IPS-18c (cell line): ENCODE results near the gene TSPAN1.

Experiments used
- H3K4me3 ChIP-seq: 2 replicates; pipeline ENCODE4 v1.7.0; 2013; ENCODE audit warnings: low read depth, mild to moderate bottlenecking, low read length, moderate library complexity; ENCODE audit not compliant: insufficient read depth
- H3K9me3 ChIP-seq: one replicate; pipeline ENCODE4 v1.6.1; 2013; ENCODE audit warnings: mild to moderate bottlenecking, low read length, moderate library complexity; ENCODE audit not compliant: control insufficient read depth, insufficient read depth

Gene TSPAN1

GRCh38 chr1:46180082-46180616 lies 5.3 kb downstream of the TSPAN1 start:
- Histone ChIP-seq H3K9me3 (no peaks in the 10 kb centered on the region), H3K4me3 (no peak overlapping the region)

- H3K9me3 ChIP-seq = no peaks in the 10 kb centered on the region
- H3K4me3 ChIP-seq = no peak overlapping the region
Measured at GRCh38 chr1:46181343-46182260, 6.7 kb downstream of the TSPAN1 start.

- H3K9me3 ChIP-seq = no peaks in the 10 kb centered on the region
- no peak overlapping the region for H3K4me3 ChIP-seq
Measured at GRCh38 chr1:46183079-46183847, 8.4 kb downstream of the TSPAN1 start.

GRCh38 chr1:46183926-46184557 lies 9.2 kb downstream of the TSPAN1 start:
- Histone ChIP-seq H3K9me3 (no peaks in the 10 kb centered on the region), H3K4me3 (no peak overlapping the region)

DNA sequence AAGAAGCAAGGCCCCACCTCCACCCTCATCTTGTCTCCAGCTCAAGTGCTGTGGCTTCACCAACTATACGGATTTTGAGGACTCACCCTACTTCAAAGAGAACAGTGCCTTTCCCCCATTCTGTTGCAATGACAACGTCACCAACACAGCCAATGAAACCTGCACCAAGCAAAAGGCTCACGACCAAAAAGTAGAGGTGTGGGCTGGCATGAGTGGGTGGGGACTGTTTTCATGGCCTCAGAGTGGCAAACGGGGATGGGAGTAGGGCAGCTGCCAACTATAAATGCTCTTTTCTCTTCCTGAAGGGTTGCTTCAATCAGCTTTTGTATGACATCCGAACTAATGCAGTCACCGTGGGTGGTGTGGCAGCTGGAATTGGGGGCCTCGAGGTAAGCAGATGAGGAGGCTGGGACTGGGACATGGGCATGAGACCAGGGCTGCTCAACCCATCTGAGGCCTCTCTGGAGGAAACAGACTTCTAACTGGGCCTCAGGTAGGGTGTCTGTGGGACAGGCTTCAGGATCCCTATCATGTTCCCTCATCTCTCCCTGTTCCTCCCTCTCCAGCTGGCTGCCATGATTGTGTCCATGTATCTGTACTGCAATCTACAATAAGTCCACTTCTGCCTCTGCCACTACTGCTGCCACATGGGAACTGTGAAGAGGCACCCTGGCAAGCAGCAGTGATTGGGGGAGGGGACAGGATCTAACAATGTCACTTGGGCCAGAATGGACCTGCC lies 10.2 kb downstream of the TSPAN1 start:
- no peak overlapping the region for H3K4me3 ChIP-seq
- no peaks in the 10 kb centered on the region for H3K9me3 ChIP-seq

DNA sequence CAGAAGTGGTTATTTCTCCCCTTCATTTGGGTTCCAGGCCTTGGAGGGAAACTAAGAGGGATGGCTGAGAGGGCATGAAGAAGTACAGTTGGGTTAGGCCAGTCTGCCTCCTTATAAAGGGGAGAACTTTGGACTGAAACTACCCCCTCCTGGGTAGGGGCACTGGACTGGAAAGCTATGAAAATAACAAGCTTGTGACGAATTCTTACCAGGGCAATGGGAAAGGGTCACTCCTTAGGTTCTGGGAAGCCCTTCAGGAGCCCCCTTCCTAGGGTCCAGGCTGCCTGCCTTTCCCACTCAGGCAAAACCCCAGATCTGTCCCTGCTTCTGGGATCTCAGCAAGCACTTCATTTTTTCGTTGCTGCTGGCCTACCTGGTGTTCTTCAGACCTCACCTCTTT lies 11.2 kb downstream of the TSPAN1 start:
- no peak overlapping the region for H3K4me3 ChIP-seq
- H3K9me3 ChIP-seq = no peaks in the 10 kb centered on the region

DNA sequence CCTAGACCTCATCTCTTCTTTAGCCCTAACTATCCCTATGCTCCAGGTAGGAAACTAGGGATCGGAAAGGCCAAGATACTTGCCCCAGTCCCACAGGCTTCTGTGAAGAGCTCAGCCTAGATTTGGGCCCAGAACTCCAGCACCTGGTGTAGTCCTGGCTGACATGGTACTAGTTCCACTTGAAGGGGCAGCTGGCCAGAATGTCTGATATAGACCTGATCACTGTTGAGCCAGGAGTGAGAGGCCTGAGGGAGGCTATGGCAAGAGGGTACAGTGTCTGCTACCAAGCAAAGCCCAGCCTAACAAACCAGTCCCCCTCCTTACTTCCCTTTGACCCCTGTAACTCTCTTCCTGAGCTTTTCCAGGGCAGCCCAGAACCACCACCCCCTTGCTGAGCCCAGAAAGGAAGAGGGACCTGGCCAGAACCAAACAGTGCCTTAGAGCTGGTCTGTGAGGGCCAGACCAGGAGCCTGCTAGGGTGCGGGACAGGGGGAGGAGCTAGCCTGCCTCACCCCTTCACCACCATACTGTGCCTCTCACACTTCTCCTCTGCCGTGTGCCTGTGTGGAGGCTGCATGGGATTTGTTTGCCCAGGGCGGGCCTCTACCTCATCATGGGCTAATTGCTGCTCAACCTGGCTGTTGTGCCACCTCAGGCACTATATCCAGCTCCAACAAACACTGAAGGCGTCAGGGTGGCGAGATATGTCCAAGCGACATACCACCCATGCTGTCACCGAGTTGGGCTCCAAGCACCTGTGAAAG lies 12.4 kb downstream of the TSPAN1 start:
- H3K9me3 ChIP-seq = no peaks in the 10 kb centered on the region
- no peak overlapping the region for H3K4me3 ChIP-seq

DNA sequence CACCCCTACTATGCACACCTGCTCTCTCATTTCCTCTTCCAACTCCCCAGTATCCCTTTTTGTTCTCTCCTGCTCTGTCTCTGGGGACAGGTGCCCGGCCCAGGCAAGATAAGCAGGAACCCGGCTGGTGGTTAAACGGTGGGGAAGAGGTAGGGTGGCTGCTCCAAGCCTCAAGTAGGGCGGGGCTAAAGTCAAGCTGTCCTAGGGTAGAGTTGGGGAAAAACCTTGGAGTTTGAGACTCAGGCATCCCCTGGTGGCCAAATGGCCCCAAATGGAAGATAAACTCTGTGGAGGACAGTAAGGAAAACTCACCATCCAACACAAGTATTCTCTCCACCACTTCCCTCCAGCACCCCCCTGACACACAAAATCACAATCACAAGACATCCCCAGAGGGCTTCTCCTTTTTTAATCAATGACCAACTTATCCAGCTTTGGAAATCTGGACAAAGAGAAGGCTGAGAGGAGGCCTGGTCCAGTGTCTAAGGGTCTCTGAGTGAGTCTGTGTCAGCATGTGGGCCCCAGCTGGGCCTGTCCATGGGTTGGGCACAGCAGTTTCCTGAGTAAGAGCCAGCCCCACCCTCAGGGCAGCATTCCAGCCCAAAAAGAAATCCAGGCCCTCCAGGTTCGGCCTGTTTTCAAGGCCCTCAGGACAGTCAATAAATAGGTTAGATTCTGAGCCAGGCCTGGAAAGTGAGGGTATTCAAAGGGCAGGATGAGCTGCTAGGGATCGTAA lies 13.6 kb downstream of the TSPAN1 start:
- Histone ChIP-seq H3K4me3 (no peak overlapping the region), H3K9me3 (no peaks in the 10 kb centered on the region)

- Histone ChIP-seq H3K9me3 (no peaks in the 10 kb centered on the region), H3K4me3 (no peak overlapping the region)
Measured at GRCh38 chr1:46190539-46190938, 15.7 kb downstream of the TSPAN1 start.

DNA sequence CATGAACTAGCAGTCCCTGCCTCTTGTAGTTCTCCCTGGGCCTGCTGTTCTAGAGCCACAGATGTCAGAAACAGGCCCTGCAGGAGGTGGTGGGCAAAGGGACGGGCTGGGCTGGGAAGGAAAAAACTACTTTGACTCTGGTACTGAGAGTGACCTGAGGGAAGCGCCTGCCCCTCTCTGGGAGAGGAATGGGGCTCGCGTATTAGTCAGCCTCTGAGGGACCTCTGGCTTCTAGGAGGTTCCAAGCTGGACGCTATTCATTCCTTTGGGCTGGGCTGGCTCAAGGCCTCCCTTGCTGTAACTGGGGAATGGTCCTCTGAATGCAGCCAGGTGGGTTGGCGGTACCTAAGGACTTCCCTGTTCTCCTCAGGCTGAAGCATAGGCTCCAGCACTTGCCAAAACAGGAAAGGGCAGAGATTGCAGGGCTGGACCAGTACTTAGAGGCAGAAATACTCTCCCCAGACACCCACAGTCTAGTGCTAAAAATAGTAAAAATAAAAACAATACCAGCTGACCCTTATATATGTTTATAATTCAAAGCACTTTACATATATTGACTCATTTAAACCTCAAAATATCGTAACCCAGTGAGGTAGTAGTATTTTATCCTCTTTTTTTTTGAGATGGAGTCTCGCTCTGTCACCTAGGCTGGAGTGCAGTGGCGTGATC lies 16.3 kb downstream of the TSPAN1 start:
- no peak overlapping the region for H3K4me3 ChIP-seq
- H3K9me3 ChIP-seq = no peaks in the 10 kb centered on the region

- H3K4me3 ChIP-seq = no peak overlapping the region
- no peaks in the 10 kb centered on the region for H3K9me3 ChIP-seq
Measured at GRCh38 chr1:46192171-46192570, 17.3 kb downstream of the TSPAN1 start.

GRCh38 chr1:46193285-46193684 lies 18.4 kb downstream of the TSPAN1 start:
- H3K4me3 ChIP-seq = no peak overlapping the region

GRCh38 chr1:46193984-46194570 lies 19.2 kb downstream of the TSPAN1 start:
- no peaks in the 10 kb centered on the region for H3K9me3 ChIP-seq
- no peak overlapping the region for H3K4me3 ChIP-seq

More at GRCh38 chr1:46193285-46193684, 18.4 kb downstream of the TSPAN1 start:
- H3K9me3 ChIP-seq = no peaks in the 10 kb centered on the region

GRCh38 chr1:46194641-46195193 lies 19.8 kb downstream of the TSPAN1 start:
- no peak overlapping the region for H3K4me3 ChIP-seq
- H3K9me3 ChIP-seq = no peaks in the 10 kb centered on the region

- Histone ChIP-seq H3K9me3 (no peaks in the 10 kb centered on the region), H3K4me3 (no peak overlapping the region)
Measured at GRCh38 chr1:46196609-46197008, 21.7 kb downstream of the TSPAN1 start.
